ENCODE results near the gene TIMP2. TPM values are rescaled to one million over a fixed set of nuclear protein-coding genes. Genes with fewer than 3 reads are reported as not detected.

Gene TIMP2
- total and polyA plus RNA-seq, 2 of the 8 experiments (the other 6 are each of a cell fraction or from before 2014, with no cell fraction given), result 18.2 to 43.3 TPM

GRCh38 chr17:78872486-78872885, 52.7 kb downstream of the TIMP2 start:
- Histone ChIP-seq H3K9me3 (ENCODE audit: insufficient read depth in 2 of 2, low read depth in 1 of 2, low read length in 1 of 2) (no peaks in the 10 kb centered on the region), H3K36me3 (ENCODE audit: control insufficient read depth in 2 of 4, insufficient read depth in 4 of 4, low read length in 3 of 4) (peaks cover 0 to 16% (median 7%) of the 10 kb centered on the region in 4 experiments; a peak in 3 of 8 replicates), H4K8ac (ENCODE audit: extremely low read depth, insufficient read depth, low read length) (no peak overlapping the region), H3K79me2 (ENCODE audit: control insufficient read depth in 1 of 2, insufficient read depth in 2 of 2, low read length in 2 of 2) (no peaks in the 10 kb centered on the region), H4K5ac (ENCODE audit: insufficient read length, low read depth, low read length) (no peak overlapping the region), H3K23me2 (ENCODE audit: low read depth, low read length) (no peaks in the 10 kb centered on the region), H2BK20ac (ENCODE audit: low read length) (no peak overlapping the region), H2AFZ (ENCODE audit: low read length) (no peak overlapping the region), H3K18ac (ENCODE audit: extremely low read depth, low read length) (no peak overlapping the region), H3K56ac (replicated peaks; ENCODE audit: insufficient read length, low read depth, low read length) (no peak overlapping the region), H3K23ac (ENCODE audit: insufficient read length) (no peak overlapping the region), H2BK120ac (replicated peaks; ENCODE audit: low read depth, low read length) (no peak overlapping the region), H4K91ac (replicated peaks; ENCODE audit: insufficient read length, low read length) (no peak overlapping the region), H3K79me1 (ENCODE audit: low read depth, low read length) (no peaks in the 10 kb centered on the region; the same call in 1 of the 2 replicates), H3K27ac (ENCODE audit: low read depth, low read length) (no peak overlapping the region), H3K4me3 (ENCODE audit: extremely low read depth in 1 of 4, insufficient read depth in 2 of 4, low read depth in 3 of 4, low read length in 4 of 4) (no peak overlapping the region), H3K27me3 (replicated peaks in 1 of 4; ENCODE audit: control insufficient read depth in 3 of 4, extremely low read depth in 1 of 4, insufficient read depth in 3 of 4, low read length in 3 of 4) (no peaks in the 10 kb centered on the region), H2BK5ac (ENCODE audit: low read depth, low read length) (no peak overlapping the region), H2AK5ac (ENCODE audit: low read depth, low read length) (no peak overlapping the region), H3K4ac (replicated peaks; ENCODE audit: insufficient read length, low read depth, low read length) (no peak overlapping the region), H3K4me1 (replicated peaks in 1 of 4; ENCODE audit: control insufficient read depth in 3 of 4, insufficient read depth in 4 of 4, low read length in 3 of 4) (no peaks in the 10 kb centered on the region; a peak in 1 of 7 replicates), H4K20me1 (replicated peaks in 1 of 2; ENCODE audit: control insufficient read depth in 1 of 2, insufficient read depth in 2 of 2, low read length in 2 of 2) (peaks cover 0 to 4% of the 10 kb centered on the region in 2 experiments), H3K4me2 (ENCODE audit: insufficient read depth in 1 of 2, low read depth in 2 of 2, low read length in 2 of 2) (no peak overlapping the region), H3K9ac (replicated peaks in 1 of 4; ENCODE audit: extremely low read depth in 1 of 4, low read depth in 3 of 4, low read length in 3 of 4) (no peak overlapping the region), H3K14ac (ENCODE audit: insufficient read length) (no peak overlapping the region), H2BK15ac (ENCODE audit: low read length) (no peak overlapping the region), H2BK12ac (ENCODE audit: low read depth, low read length) (no peak overlapping the region)
- 89% methylated on average over 6 of the region's 6 CpGs; no CpG with 5 or more reads in 1 of the 2 experiments for WGBS, 2 experiments (ENCODE audit: extremely low coverage in 1 of 2, insufficient coverage in 1 of 2, insufficient read length in 1 of 2, insufficient replicate concordance in 2 of 2, low coverage in 1 of 2, low lambda C conversion rate in 2 of 2, missing lambda C conversion rate in 1 of 2)
- FAIRE-seq (no peak), DNase-seq (ENCODE audit: low read depth in 1 of 2, low spot score in 2 of 2) (no peak)
- POLR2A ChIA-PET (ENCODE audit: partially characterized antibody), result no interaction called here
- CTCF ChIA-PET (ENCODE audit: partially characterized antibody), result interaction anchor here (1.0 to 6.3 kb wide), 4 partner anchors 8 to 99 kb away, joined by 4 to 30 read pairs (median 9); no protein-coding TSS in a partner anchor
- no peak for TF ChIP-seq GABPA (IDR thresholded peaks at IDR 0.05; ENCODE audit: borderline replicate concordance, insufficient read depth, low read length)

Measured in H1 (cell line).